GM19455 (cell line): ENCODE data around the gene PKMYT1.

ENCODE experiments used
- ATAC-seq: cut with Tn5 transposase; IDR thresholded peaks from one replicate; pipeline ENCODE4 v1.9.1; 2021; ENCODE audit not compliant: unreplicated experiment

The PKMYT1 gene

DNA sequence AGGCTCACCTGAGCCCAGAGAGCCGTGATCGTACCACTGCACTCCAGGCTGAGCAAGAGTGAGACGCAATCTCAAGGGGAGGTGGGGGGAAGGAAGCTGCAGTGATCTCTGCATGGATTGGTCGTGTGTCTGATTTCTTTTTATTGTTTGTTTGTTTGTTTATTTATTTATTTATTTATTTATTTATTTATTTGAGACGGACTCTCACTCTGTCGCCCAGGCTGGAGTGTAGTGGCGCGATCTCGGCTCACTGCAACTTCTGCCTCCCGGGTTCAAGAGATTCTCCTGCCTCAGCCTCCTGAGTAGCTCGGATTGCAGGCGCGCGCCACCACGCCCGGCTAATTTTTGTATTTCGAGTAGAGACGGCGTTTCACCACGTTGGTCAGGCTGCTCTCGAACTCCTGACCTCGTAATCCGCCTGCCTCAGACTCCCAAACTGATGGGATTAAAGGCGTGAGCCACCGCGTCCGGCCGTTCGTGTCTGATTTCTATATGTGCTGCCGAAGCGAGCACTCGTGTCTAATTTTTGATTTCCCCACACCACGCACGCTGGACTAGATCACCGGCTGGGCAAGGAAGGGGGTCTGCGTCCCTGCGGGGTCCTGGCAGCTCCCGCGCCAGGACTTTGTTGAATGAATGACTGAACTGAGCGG is 39.5 kb upstream of the PKMYT1 start:
- no peak for ATAC-seq

DNA sequence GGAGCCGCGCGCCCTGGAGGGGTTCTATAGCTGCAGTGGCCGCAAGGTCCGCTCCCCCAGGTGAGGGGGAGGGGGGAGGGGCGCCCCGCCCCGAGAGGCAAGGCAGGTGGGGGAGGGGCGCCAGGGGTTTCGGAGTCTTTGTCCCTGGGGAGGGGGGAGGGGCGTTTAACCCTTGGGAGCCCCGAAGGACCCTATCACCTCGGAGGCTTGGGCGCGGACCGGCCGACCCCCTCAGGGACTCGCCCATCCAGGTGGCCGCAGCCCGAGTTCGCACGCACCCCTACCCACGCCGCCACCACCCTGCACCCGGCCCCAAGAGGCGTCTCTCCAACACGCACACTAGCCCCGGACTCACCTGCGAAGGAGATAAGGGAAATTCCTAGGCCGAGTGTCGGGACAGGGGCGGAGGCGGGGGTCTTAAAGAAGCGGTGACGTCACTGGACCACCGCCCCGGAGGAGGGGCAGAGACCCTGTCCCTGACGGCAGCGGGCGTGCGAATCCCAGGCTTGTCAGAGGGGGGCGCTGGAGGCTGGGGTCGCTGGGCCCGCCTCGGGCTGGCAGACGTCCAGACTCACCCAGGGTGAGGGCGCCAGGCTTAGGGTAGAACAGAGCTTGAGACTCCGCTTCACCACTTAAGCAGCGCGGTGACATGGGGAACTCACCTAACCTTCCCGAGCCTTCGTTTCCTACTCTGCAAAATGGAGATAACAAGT is 37.7 kb upstream of the PKMYT1 start, which contains the start of gene CLDN6:
TSS of gene CLDN6 (minus strand) at position 390 of the 713 bp plus-strand sequence. CDS start 2,162 bp downstream, outside the sequence.
- no peak for ATAC-seq

DNA sequence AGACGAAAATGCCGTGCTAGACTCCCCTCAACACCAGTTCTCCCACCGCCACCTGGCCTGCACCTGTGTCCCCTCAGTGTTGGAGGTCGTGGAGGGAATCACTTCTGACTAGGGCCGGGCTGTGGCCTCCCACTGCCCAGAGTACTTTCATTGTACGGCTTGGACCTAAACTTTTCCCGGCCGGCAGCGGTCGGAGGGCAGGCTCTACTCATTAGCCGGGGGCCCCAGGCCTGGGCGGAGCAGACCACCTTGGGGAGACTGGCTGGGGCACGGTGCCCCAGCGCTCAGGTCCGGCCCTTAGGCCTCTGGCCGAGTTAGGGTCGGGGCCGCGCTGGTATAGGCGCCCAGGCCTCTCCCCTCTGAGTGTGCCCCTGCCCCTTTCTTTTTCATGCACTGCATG is 37.1 kb upstream of the PKMYT1 start:
- no peak for ATAC-seq

DNA sequence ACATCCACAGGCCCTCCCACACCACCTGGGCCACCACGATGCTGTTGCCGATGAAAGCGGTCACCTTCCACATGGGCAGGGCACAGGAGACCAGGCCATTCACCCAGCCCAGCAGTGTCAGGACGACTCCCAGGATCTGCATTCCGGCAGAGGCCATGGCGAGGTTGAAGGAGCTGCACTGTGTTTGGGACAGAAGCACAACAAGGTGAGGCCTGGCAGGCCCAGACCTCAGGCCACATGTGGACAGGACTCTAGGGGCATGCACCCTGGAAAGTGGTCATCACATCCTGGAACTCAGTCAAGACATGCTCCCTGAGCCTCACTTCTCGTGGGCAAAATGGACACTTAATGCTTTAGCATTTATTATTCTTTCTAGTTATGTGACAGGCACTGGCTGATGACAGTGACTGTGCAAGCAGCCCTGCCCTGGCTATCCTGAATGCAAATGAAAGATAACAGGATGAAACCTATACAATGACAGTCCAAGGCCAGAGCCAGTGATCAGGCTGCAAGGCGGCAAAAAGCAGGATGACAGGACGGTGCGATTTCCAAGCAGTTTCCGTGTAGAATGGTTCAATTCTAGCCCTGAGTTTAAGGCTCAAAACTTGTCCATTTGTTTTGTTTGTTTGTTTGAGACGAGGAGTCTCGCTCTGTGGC is 35.7 kb upstream of the PKMYT1 start:
- no peak for ATAC-seq

DNA sequence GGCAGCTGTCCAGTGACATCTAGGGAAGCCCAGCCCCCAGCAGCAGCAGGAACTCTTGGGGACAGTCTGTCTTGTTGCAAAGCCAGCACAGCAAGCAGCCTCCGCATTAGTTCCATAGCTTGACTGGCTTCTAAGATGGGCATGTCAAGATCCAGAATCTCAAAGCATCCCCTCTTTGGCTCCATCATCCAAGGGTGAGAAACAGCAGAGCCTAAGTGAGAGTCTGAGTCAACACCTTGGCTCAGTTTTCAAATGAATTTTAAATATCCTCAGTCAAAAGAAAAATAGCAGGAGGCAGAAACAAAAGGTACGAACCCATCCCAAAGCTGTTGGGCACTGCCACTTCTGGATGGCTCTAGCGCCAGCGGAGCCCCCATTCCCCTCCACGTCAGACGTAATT is 34.7 kb upstream of the PKMYT1 start:
- no peak for ATAC-seq

DNA sequence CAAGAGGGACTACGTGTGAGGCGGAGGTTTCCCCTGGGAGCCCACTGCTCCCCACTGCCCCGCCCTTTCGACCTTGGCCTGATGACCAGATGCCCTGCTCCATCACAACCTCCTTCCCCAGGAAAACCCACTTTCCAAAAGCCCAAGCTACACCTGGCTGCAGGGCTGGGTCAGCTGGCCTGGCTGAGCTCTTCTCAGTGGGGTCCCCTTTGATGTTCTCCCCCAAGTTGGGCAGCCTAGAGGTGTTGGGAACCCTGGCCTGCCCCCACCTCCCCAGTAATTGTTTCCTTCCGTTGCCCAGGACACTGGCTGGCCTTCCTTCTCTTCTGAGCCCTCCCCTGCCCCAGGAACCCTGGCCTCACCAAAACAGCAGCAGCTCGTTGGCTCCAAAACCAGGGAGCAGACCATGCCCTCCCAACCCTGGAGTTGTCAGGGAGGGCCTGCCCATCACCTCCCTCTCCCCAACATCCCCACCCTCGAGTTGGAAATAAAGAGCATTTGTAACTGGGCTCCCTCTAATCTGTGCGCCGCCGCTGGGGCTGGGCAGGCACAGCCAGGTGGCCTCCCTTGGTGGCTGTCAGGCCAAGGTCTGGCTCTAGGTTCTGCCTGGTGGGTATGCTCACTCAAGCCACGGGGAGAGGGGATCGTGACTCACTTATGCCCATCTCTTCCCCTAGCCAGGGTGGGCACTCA is 33.9 kb upstream of the PKMYT1 start:
- ATAC-seq: no peak

DNA sequence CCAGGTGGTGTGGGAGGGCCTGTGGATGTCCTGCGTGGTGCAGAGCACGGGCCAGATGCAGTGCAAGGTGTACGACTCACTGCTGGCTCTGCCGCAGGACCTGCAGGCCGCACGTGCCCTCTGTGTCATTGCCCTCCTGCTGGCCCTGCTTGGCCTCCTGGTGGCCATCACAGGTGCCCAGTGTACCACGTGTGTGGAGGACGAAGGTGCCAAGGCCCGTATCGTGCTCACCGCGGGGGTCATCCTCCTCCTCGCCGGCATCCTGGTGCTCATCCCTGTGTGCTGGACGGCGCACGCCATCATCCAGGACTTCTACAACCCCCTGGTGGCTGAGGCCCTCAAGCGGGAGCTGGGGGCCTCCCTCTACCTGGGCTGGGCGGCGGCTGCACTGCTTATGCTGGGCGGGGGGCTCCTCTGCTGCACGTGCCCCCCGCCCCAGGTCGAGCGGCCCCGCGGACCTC is 33.3 kb upstream of the PKMYT1 start:
- ATAC-seq: no peak

DNA sequence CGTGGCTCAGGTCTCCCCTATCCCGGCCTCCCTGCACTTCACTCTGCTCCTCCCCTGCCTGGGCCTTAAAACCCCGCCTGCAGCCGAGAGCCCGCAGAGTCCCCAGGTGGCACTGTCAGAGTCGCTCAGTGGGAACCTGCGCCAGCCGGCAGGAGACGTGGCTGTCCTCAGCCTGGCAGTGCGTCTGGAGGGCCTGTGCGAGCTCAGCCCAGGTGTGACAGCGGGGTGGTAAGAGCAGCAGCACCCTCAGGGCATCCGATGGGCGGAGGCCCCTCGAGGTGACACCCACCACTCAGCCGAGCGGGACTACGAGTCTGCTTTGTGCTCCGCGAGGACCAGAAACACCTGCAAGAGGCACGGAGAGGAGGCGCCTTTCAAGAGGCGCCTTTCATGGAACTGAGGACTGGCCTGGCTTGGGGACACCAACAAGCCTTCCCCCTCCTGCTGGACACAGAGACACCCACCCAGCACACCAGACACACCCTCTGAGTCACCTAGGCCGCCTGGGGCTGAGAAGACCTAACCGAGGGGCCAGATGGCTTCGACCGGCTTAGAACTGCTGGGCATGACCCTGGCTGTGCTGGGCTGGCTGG is 32.7 kb upstream of the PKMYT1 start, which contains the start of gene CLDN9:
TSS of gene CLDN9 (plus strand) at position 96 of the 593 bp plus-strand sequence. CDS start at position 536, 440 bp downstream.
- no peak for ATAC-seq

DNA sequence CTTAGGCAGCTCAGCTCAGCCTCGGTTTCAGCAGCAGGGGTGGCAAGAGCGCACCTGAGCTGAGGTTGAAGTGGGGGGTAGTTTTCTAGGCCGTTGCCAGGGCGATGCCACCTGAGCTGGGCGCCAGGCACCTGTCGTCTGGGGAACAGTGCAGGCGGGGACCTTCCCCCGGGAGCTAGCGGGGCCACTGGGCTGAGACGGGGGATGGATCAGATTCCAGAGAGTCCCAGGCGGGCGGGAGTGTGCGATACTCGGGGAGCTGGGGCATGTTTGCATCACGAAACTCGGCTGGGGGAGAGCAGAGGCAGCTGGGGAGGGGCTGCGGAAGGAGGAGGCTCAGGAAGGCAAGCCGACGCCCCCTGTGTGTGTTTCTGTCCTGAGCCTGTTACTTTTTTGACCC is 32.0 kb upstream of the PKMYT1 start:
- ATAC-seq: no peak

DNA sequence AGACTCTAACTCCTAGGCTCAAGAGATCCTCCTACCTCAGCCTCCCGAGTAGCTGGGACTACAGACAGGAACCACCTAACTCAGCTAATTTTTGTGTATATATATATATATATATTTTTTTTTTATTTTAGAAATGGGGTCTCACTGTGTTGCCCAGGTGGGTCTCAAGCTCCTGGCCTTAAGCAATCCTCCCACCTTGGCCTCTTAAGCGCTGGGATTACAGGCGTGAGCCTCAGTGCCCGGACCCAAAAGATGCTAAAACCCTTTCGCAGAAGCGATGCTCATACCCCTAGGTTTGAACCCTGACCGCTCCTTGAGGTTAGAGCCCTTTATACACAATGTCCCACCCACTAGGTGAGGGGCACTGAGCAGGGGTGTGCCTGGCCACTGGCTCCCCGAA is 30.3 kb upstream of the PKMYT1 start:
- no peak for ATAC-seq

DNA sequence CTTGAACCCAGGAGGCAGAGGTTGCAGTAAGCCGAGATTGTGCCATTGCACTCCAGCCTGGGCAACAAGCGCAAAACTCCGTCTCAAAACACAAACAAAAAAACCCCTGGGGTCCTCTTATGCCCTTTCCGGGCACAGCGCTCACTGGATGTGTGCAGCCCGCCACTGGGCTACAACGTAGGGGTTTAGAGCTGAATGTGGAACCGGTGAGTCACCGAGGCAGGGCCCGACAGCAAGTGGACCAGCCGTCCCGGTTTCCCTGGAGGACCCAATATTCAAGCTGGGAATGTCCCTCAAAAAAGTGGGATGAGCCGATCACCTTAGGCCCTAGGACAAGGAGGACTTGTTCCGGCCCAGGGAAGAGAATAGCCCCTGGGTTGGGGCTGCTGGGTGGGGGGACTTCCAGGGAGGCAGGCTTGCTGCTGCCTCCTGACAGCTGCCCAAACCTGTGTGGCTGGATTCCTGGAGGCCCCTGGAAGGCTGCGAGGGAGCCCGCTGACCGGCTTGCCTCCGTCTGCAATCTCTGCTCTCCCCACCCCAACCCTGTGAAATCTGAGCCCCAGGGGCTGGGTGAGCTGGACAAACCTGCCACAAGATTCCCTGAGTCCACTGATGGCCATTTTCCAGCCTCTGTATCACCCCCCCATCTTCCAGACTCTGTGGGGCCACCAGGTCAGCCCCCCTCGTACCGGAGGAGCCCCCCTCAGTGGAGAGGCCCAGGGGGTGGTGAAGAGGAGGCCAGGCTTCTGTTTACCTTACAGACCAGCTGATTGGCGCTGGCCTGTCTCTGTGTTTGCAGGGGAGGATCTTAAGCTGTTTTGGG is 29.5 kb upstream of the PKMYT1 start:
- ATAC-seq: no peak

DNA sequence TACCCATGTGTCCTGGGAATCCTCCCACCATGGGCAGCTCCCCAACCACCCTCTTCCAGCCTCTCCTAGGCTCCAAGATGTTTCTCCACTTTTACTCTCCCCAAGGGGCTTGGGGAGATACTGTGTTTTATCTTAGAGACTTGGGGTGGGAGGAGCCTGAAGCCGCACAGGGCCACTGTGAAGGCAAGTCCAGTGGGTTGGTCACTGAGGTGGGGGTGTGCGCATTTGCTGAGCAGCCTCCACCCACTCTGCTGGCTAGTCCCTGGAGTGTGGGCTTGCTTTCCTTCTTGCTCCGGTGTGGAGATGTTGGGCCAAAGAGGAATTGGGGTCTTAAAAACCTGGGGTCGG is 28.4 kb upstream of the PKMYT1 start:
- ATAC-seq: no peak

DNA sequence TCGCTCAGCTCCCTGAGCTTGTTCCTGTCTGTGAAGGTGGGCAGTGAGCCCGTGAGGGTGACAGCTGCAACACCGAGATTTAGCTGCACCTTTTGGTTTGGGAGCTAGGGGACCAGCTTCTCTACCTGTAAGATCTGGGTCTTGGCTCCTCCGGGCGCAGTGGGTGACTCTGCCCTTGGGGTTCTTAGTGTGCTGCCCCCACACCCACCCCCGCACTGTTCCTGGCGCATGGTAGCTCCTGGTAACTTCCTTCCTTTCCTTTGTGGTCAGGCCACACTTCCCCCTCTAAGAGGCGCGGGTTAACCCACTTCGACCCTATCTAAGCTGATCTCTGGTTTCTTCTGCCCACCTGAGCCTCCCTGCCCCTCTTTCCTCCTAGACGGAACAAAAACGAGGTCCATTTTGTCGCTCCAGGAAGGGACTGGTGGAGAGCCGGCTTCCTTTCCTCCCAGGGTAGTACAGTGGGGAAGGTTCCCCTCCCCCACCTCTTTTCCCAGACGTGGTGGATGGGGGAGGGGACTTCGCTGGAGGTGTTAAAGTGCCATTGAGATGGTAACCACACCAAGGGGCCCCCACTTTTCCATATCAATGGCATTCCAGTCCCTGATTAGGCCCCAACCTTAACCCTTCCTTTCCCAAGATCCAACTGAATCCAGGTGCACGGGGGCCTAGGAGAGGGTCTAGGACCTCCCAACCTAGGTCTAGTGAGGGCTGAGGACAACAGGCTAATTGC is 27.9 kb upstream of the PKMYT1 start:
- no peak for ATAC-seq

DNA sequence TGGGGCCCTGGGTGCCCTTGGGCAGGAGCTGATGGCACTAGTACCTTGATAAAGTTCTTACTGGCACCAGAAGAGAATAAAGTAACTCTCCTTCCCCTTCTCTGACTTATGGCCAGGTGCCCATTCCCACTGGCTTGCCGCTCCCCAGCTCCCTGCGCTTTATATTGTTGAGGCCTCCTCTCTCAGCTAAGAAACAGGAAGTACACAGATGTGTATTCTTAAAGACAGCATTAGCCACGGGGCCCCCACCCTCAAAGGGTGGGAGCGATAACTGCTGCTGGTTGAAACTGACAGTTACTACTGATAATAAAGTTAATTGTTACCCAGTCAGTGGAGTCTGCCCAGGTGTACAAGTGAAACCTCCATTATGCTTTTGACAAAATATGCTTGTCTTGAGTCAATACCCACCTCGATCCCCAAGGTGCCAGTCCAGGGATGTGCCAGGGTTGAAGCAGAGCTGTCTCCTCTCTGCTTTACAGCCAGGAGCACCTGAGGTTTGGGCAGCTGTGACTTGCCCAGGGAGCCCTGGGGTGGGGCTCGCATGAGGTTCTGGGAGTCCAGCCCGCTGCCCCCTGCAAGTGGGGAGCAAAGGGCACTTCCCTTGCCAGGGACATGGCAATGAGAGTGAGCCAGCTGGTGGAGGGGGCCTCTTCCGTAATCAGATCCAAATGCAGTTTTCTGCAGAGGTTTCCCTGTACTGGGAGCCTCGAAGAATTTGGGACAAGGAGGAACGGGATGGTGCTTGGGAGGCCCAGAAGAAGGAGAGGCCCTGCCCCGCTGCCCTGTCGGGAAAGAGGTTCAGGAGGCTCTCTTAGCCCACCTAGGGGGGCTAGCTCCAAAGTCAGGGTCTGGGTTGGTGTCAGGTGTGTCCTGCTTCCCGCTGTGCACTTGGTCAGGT is 27.1 kb upstream of the PKMYT1 start:
- ATAC-seq: no peak

DNA sequence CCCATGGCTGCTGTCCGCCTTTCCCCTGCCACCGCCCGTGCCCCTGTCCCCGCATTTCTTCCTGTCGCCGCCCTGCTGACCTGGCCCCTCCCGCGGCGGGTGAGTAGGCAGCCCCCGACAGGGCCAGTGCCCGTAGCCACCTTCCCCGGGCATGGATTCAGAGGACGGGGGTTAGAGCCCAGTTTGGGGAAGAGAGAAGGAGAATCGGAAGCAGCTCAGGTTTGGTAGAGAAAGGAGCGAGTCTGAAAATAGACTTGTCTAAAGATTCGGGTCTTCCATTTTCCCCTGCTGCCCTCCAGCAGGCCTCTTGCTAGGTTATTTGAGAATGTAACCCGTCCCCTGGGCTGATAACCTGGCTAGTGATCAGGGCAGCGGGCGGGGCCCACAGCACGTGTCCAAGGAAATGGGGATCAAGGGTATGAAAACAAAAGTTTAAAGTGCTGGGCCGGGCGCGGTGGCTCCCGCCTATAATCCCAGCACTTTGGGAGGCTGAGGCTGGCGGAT is 24.6 kb upstream of the PKMYT1 start:
- ATAC-seq: no peak

DNA sequence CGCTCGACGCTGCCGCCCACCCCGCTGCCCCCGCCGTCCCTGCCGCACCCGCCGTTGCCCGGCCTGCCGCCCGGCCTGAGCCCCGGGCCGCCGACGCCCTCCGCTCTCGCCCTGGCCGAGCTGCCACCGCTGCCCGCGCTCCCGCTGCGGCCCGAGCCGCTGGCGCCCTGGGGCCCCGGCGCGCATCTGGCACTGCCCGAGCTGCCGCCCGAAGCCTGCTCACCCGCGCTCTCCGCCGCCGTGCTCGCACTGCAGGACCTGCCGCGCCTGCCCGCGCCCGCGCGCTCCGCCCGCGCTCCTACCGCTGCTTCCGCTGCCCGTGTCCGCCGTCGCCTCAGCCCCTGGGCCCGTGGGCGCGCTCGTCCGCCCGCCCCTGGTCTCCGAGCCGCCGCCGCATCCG is 24.1 kb upstream of the PKMYT1 start:
- no peak for ATAC-seq

DNA sequence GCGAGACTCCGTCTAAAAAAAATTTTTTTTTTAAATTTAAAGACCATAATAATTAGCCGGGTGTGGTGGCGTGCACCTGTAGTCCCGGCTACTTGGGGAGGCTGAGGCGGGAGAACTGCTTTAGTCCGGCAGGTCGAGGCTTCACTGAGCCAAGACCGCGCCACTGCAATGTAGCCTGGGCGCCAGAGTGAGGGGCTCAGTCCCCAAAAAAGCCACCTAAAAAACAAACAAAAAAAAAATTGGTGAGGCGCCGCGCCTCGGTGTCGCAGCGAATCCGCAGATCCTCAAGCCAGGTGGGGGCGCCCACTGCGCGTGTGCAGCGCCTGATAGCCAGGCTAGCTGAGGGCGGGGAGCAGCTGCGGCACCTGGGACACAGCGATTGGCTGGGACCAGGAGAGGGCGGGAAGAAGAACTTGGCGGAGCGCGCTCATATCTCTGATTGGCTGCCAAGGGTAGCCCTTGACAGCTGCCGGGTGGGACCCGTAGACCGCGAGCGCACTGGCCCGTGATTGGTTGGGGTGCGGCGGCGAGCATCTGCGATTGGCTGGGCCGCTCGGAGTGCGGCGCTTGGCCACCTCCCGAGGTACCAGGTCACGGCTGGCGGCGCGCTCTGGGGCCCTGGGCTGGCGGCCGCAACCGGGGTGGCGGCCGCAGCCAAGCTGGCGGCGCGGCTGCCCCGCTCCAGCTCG is 23.5 kb upstream of the PKMYT1 start:
- ATAC-seq: peak; percentile 93

DNA sequence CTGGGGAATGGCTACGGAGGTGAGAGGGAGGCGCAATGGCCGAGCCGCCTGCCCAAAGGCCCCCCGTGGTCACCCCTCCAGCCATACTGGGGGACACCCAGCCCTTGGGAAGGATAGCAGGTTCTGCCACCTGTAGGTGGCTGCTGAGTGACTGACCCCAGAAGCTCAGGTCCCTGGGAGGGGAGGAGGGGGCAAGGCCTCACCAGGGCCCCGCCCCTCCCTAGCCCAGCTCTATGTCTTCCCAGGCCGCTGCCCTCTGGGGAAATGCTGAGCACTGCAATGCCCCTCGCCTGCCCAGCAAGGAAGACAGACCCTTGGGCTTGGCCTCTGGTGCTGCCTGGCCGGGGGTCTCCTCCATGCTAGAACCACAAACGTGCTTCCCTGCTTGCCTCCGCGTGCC is 21.1 kb upstream of the PKMYT1 start:
- no peak for ATAC-seq
